ENCODE measurements around the gene MTUS2. TPM values are rescaled to one million over a fixed set of nuclear protein-coding genes. Genes with fewer than 3 reads are reported as not detected.
A peak's percentile ranks its signal among the peaks of the same experiment; 100 is the strongest.

The MTUS2 gene
- total and polyA plus RNA-seq, 2 donors (not counting 3 experiments of a cell fraction or from before 2014, with no cell fraction given): not detected

DNA sequence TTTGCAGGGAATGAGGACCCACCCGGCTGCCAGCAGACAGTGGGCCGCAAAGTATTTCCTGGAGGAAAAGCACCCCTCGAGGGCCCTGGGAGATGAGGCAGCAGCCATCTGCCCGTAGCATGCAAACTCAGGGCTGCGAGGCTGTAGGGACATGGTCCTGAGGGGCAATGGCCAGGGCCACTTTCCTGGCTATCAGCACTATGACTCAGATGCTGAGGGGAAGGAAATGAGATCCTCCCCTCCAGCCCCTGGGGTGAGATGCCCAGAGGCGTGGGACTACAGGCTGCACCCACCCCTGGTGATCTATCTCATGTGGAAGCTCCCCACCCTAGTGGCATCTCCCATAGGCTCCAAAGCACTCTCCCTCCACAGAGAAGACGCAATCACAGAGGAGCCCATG lies 695.2 kb downstream of the MTUS2 start:
- Histone ChIP-seq H3K36me3 (ENCODE audit: control insufficient read depth in 2 of 2, extremely low read depth in 1 of 2, insufficient read depth in 2 of 2, low read length in 2 of 2) (peaks cover 9 to 13% of the 10 kb centered on the region in 2 experiments), H3K9me1 (replicated peaks; ENCODE audit: control insufficient read depth, extremely low read depth, insufficient read depth, low read length) (no peaks in the 10 kb centered on the region), H3K27ac (ENCODE audit: insufficient read depth, low read depth, low read length) (peak overlapping the region; percentile 41), H2AFZ (ENCODE audit: low read depth, low read length) (no peak overlapping the region), H4K20me1 (replicated peaks; ENCODE audit: control insufficient read depth, extremely low read depth, insufficient read depth, low read length) (no peaks in the 10 kb centered on the region), H3K9me3 (replicated peaks; ENCODE audit: control insufficient read depth, insufficient read depth, low read length) (no peaks in the 10 kb centered on the region), H3K4me1 (ENCODE audit: control insufficient read depth, extremely low read depth, insufficient read depth, low read length) (peaks cover 18% of the 10 kb centered on the region), H3K79me2 (ENCODE audit: control insufficient read depth, insufficient read depth, low read length) (peaks cover 7% of the 10 kb centered on the region), H3K9ac (replicated peaks; ENCODE audit: extremely low read depth, insufficient read depth, low read length) (no peak overlapping the region), H3K4me3 (replicated peaks in 1 of 3; ENCODE audit: insufficient read depth in 1 of 3, low read depth in 1 of 3, low read length in 3 of 3) (no peak overlapping the region), H3K27me3 (ENCODE audit: control insufficient read depth in 2 of 2, insufficient read depth in 2 of 2, low read length in 2 of 2) (no peaks in the 10 kb centered on the region), H3K4me2 (ENCODE audit: insufficient read depth, low read length) (no peak overlapping the region)
- FAIRE-seq (peak; percentile 73), DNase-seq (ENCODE audit: low read depth, low spot score) (peak; percentile 24)
- no TSS peak for BruUV-seq (replicated peaks)
- TF ChIP-seq, protein P1, sequence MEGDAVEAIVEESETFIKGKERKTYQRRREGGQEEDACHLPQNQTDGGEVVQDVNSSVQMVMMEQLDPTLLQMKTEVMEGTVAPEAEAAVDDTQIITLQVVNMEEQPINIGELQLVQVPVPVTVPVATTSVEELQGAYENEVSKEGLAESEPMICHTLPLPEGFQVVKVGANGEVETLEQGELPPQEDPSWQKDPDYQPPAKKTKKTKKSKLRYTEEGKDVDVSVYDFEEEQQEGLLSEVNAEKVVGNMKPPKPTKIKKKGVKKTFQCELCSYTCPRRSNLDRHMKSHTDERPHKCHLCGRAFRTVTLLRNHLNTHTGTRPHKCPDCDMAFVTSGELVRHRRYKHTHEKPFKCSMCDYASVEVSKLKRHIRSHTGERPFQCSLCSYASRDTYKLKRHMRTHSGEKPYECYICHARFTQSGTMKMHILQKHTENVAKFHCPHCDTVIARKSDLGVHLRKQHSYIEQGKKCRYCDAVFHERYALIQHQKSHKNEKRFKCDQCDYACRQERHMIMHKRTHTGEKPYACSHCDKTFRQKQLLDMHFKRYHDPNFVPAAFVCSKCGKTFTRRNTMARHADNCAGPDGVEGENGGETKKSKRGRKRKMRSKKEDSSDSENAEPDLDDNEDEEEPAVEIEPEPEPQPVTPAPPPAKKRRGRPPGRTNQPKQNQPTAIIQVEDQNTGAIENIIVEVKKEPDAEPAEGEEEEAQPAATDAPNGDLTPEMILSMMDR (IDR thresholded peaks at IDR 0.05; ENCODE audit: extremely low read depth in 1 of 2, insufficient read depth in 1 of 2, low read depth in 1 of 2, low read length in 2 of 2): no peak
- TF ChIP-seq FOS (IDR thresholded peaks at IDR 0.05; ENCODE audit: borderline replicate concordance, insufficient read depth, low read length): peak; percentile 31
- peak; percentile 23 for TF ChIP-seq JUN (IDR thresholded peaks at IDR 0.05; ENCODE audit: borderline replicate concordance, insufficient read depth, insufficient read length, low read depth)
- ChIA-PET CTCF (interaction anchor here (0.8 to 1.0 kb wide), 2 partner anchors 43 to 198 kb away, joined by 3 read pairs; no protein-coding TSS in a partner anchor), POLR2A (no interaction called here)
- dilution Hi-C loops (cut with MboI; ENCODE audit: extremely low pct_ligation_motif_present, low sequenced_read_pairs): no loop called here
- intact Hi-C loops (cut with micrococcal nuclease): no loop called here

DNA sequence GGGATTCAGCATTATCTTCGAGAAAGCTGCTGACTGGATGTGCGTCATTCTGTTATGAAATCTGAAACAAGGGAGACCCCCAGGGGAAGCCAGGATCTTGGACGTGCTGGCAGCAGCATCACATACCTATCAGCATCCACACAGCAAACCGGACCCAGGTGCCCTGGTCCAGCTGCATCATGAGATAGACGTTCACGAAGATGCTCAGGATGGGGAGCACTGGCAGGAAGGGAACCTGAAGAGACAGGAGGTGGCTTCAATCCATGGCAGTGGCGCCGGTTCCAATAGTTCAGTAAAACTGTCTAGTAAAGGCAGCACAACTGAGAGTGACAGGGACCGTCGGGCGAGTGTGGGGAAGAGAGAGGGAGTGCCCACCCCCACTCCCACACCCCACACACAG lies 695.9 kb downstream of the MTUS2 start:
- DNase-seq (ENCODE audit: low read depth, low spot score) (no peak), FAIRE-seq (no peak)
- Histone ChIP-seq H4K20me1 (replicated peaks; ENCODE audit: control insufficient read depth, extremely low read depth, insufficient read depth, low read length) (no peaks in the 10 kb centered on the region), H2AFZ (ENCODE audit: low read depth, low read length) (no peak overlapping the region), H3K27me3 (ENCODE audit: control insufficient read depth in 2 of 2, insufficient read depth in 2 of 2, low read length in 2 of 2) (no peaks in the 10 kb centered on the region), H3K9ac (replicated peaks; ENCODE audit: extremely low read depth, insufficient read depth, low read length) (no peak overlapping the region), H3K79me2 (ENCODE audit: control insufficient read depth, insufficient read depth, low read length) (peaks cover 7% of the 10 kb centered on the region), H3K4me3 (replicated peaks in 1 of 3; ENCODE audit: insufficient read depth in 1 of 3, low read depth in 1 of 3, low read length in 3 of 3) (no peak overlapping the region), H3K4me1 (ENCODE audit: control insufficient read depth, extremely low read depth, insufficient read depth, low read length) (peaks cover 25% of the 10 kb centered on the region), H3K27ac (ENCODE audit: insufficient read depth, low read depth, low read length) (peak overlapping the region; percentile 41), H3K36me3 (ENCODE audit: control insufficient read depth in 2 of 2, extremely low read depth in 1 of 2, insufficient read depth in 2 of 2, low read length in 2 of 2) (peaks cover 9 to 13% of the 10 kb centered on the region in 2 experiments), H3K9me3 (replicated peaks; ENCODE audit: control insufficient read depth, insufficient read depth, low read length) (no peaks in the 10 kb centered on the region), H3K9me1 (replicated peaks; ENCODE audit: control insufficient read depth, extremely low read depth, insufficient read depth, low read length) (no peaks in the 10 kb centered on the region), H3K4me2 (ENCODE audit: insufficient read depth, low read length) (no peak overlapping the region)
- dilution Hi-C loops (cut with MboI; ENCODE audit: extremely low pct_ligation_motif_present, low sequenced_read_pairs): no loop called here
- intact Hi-C loops (cut with micrococcal nuclease): no loop called here
- BruUV-seq (replicated peaks): no TSS peak
- ChIA-PET CTCF (interaction anchor here (2.7 kb wide), 1 partner anchor 8 kb away, joined by 21 read pairs; no protein-coding TSS in a partner anchor), POLR2A (no interaction called here)
- TF ChIP-seq, protein P1 (IDR thresholded peaks at IDR 0.05; ENCODE audit: extremely low read depth in 1 of 2, insufficient read depth in 1 of 2, low read depth in 1 of 2, low read length in 2 of 2): no peak
- TF ChIP-seq JUN (IDR thresholded peaks at IDR 0.05; ENCODE audit: borderline replicate concordance, insufficient read depth, insufficient read length, low read depth): no peak
- no peak for TF ChIP-seq POLR2A (IDR thresholded peaks at IDR 0.05; ENCODE audit: low read depth, low read length)
- TF ChIP-seq FOS (IDR thresholded peaks at IDR 0.05; ENCODE audit: borderline replicate concordance, insufficient read depth, low read length): no peak
- TF ChIP-seq EZH2 (IDR thresholded peaks at IDR 0.05; ENCODE audit: borderline replicate concordance, low read depth, low read length, severe bottlenecking): no peak
- TF ChIP-seq POLR2AphosphoS5 (IDR thresholded peaks at IDR 0.05; ENCODE audit: insufficient read depth, low read depth, low read length): no peak
- TF ChIP-seq, protein P2, sequence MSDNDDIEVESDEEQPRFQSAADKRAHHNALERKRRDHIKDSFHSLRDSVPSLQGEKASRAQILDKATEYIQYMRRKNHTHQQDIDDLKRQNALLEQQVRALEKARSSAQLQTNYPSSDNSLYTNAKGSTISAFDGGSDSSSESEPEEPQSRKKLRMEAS (IDR thresholded peaks at IDR 0.05; ENCODE audit: insufficient read depth, insufficient read length): no peak
- TF ChIP-seq GATA2 (IDR thresholded peaks at IDR 0.05; ENCODE audit: insufficient read depth, insufficient read length, low read depth, low read length): no peak
- TF ChIP-seq MYC (IDR thresholded peaks at IDR 0.05; ENCODE audit: low read depth, low read length): no peak
